Activated gamma-delta T cell treated with anti-CD3 and anti-CD28 coated beads, Interleukin-2, amount 50 U/mL, for 16 hours (primary cell): ENCODE data around the gene CHRM1.

ENCODE experiments used
- DNase-seq: peaks from one replicate; pipeline ENCODE4 v3.0.0-alpha.2; 2020; ENCODE audit warnings: low read depth

The CHRM1 gene

DNA sequence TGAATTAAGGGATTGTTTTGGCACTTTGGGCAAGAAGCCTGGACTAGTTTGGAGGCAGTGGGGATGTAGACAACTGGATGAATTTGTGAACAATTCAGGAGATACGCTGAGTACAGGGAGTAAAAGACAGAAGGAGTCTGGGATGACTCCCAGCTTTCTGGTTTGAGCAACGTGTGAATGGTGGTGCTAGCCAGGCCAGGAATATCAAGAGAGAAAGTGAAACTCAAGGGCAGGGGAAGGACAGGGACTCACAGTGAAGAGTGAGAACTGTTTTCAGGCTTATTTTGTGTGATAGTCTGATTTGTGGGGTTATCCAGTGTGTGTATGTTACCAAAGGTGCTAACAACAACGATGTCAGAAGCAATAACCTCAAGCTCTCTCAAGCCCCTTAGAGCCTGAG lies 15.9 kb downstream of the CHRM1 start:
- DNase-seq: no peak

DNA sequence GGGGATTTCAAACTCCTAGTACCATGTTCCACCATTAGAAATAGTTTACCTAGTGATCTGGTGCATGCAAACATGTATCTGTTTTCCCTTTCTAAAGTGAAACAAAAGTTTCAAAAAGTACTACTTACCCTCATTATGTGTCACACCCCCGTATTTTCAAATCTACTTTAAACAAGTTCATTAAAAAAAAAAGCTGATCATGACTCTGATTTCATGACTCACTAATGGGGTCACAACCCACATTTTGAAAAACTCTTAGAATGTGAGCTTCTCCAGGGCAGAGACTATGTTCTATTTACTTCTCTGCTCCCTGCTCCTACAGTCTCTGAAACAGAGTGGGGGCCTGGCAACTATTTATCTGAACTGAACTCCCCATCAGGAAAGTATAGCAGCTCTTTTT lies 18.2 kb downstream of the CHRM1 start:
- no peak for DNase-seq

DNA sequence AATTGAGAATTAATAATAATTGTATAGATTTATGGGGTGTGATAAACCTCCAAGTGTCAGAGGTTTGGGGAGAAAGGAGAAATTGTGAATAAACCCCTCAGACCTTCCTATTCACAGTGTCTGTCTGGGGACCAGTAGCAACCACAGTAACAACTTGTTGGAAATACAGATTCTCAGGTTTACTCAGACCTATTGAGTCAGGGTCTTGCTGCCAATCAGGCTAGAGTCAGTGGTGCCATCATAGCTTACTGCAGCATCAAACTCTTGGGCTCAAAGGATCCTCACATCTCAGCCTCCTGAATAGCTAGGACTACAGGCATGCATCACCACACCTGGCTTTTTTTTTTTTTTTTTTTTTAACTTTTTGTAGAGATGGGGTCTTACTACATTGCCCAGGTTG lies 23.1 kb downstream of the CHRM1 start:
- no peak for DNase-seq

GRCh38 chr11:62897311-62897710 lies 23.9 kb downstream of the CHRM1 start:
- DNase-seq: no peak

- DNase-seq: no peak
These were observed 25.1 kb downstream of the CHRM1 start for GRCh38 chr11:62896049-62896448.

- no peak for DNase-seq
These were observed 25.7 kb downstream of the CHRM1 start for GRCh38 chr11:62895501-62895900.

- no peak for DNase-seq
These were observed 28.9 kb downstream of the CHRM1 start for GRCh38 chr11:62892077-62892922.

DNA sequence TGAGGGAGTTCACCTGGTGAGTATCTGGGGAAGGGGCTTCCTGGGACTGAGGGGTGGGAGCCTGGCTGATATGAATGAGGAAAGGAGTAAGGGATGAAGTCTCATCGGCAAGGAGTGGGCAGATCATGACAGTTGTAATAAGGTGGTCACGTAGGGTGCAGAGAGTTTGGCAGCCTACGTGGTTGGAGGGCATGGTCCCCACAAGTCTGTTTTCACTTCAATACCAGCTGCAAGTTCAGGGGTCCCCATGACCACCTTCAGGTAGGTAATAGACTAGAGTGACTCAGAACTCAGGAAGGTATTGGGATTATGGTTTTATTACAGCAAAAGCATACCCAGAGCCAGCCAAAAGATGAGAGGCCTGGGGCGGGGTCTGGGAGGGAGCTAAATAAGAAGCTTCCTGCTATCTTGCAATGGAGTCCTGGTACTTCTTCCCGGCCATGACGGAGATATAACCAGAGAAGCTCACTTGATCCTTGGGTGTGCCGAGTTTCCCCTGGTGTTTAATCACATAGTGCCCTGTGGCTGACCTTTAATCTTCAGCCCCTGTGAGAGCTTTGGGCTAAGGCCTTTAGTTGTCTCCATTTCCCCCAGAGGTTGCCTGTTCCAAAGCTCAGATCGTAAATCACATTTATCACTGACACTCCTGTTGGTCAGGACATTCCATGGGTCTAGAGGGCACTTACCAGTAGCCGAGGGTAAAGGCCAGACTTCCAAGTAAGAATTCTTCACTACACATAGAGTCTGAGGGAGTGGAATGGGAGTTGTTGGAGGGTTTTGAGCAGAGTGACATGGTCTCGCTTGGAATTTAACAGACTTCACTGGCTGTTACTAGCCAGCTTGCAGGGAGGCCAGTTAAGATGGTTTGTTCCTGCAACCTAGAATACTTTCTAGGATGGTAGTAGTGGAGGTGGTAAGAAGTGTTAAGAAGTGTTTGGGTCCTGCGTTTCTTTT lies 31.4 kb downstream of the CHRM1 start:
- no peak for DNase-seq

DNA sequence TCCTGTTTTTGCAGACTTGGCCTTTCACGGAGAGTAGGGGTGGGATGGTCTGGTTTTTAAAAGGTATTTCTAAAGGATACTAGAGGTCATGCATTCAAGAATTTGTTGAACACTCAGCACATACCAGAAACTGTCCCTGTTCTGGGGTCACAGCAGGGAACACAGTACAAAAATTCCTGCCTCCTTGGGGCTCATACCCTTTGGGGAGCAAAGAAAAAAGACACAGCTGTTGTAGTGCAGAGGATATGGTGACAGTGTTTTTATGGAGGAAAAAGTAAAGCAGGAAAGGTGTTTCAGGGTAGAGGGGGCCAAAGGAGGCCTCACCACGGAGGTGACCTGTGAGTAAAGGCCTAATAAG lies 32.1 kb downstream of the CHRM1 start:
- DNase-seq: no peak

- DNase-seq: no peak
These were observed 32.8 kb downstream of the CHRM1 start for GRCh38 chr11:62888406-62888805.

GRCh38 chr11:62885137-62885750 lies 35.9 kb downstream of the CHRM1 start:
- DNase-seq: no peak

- DNase-seq: no peak
These were observed 37.5 kb downstream of the CHRM1 start for GRCh38 chr11:62883673-62884072.

GRCh38 chr11:62882788-62883501 lies 38.2 kb downstream of the CHRM1 start:
- DNase-seq: no peak

DNA sequence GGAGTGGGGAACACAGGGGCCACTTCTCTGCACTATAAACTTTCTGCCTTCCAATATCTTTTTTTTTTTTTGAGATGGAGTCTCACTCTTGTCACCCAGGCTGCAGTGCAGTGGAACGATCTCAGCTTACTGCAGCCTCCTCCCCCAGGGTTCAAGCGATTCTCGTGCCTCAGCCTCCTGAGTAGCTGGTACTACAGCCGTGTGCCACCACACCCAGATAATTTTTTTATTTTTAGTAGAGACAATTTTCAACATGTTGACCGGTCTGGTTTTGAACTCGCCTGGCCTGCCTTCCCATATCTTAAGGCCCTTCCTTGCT lies 38.8 kb downstream of the CHRM1 start:
- no peak for DNase-seq

GRCh38 chr11:62881579-62882430 lies 39.4 kb downstream of the CHRM1 start:
- peak; percentile 92 for DNase-seq

- peak; percentile 74 for DNase-seq
These were observed 40.2 kb downstream of the CHRM1 start, which contains the start of gene SLC3A2 for GRCh38 chr11:62880803-62881578. Gene SLC3A2, plus strand, starts transcription at chr11:62880896. Its CDS starts 128 bp downstream, at chr11:62881024.

- DNase-seq: no peak
These were observed 40.8 kb downstream of the CHRM1 start for GRCh38 chr11:62880231-62880802.

DNA sequence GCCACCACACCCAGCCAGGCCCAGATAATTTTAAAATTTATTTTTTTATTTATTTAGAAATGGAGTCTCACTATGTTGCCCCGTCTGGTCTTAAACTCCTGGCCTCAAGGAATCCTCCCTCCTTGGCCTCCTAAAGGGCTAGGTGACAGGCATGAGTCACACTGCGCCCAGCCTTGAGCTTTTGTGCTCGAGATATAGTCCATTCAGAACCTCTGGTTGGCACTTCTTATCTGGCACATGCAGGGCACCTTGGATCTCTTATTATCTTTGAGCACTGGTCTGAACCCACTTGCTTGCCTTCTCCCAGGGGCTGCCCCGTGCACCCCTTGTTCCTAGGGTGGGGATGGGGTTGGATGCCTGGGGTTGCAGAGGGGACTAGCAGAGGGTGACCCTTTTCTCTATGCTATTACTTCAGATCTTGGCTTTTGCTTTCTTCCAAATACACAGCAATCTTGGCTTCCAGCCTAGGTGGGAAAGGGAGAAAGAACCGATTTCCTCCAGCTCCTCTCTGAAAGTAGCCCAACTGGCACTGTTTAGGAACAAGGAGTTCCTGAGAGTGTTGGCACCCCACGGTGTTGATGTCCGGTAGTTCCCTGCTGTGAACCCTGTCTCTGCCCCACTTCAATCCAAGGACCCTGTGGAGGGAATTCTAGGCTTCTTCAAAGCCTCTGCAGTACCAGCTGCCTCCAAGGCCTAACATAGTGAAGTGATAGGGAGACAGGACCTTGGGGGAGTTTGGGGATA lies 41.8 kb downstream of the CHRM1 start:
- no peak for DNase-seq

DNA sequence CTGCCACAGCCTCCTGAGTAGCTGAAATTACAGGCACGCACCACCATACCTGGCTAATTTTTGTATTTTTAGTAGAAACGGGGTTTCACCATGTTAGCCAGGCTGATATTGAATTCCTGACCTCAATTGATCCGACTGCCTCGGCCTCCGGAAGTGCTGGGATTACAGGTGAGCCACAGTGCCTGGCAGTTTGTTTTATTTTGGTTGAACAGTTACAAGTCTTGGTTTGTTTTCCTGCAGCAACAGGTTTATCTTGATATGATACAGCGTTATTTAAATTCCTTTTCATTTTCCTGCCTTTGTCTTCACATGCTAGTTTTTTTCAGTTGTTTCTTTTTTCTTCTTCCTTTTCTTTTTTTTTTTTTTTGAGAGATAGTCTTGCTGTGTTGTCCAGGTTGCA lies 44.5 kb downstream of the CHRM1 start:
- no peak for DNase-seq
